ENCODE measurements around the gene LPCAT3.

The LPCAT3 gene

GRCh38 chr12:6996040-6996441 is 22.2 kb downstream of the LPCAT3 start:
- no peak for DNase-seq

- no peak for DNase-seq
Observed at GRCh38 chr12:6987956-6988553, 30.2 kb downstream of the LPCAT3 start.

- DNase-seq = no peak
Observed at GRCh38 chr12:6982532-6982931, 35.7 kb downstream of the LPCAT3 start.

- DNase-seq = no peak
Observed at GRCh38 chr12:6981152-6982052, 36.9 kb downstream of the LPCAT3 start.

GRCh38 chr12:6980740-6981139 is 37.5 kb downstream of the LPCAT3 start:
- DNase-seq = no peak

- DNase-seq = no peak
Observed at GRCh38 chr12:6980075-6980474, 38.2 kb downstream of the LPCAT3 start.

GRCh38 chr12:6979453-6979852 is 38.8 kb downstream of the LPCAT3 start:
- no peak for DNase-seq

GRCh38 chr12:6979021-6979420 is 39.3 kb downstream of the LPCAT3 start:
- no peak for DNase-seq

GRCh38 chr12:6978611-6979011 is 39.7 kb downstream of the LPCAT3 start:
- DNase-seq = no peak

GRCh38 chr12:6978188-6978587 is 40.1 kb downstream of the LPCAT3 start:
- DNase-seq = no peak

- no peak for DNase-seq
Observed at GRCh38 chr12:6977653-6978052, 40.6 kb downstream of the LPCAT3 start.

- DNase-seq = no peak
Observed at GRCh38 chr12:6975297-6976032, 42.8 kb downstream of the LPCAT3 start.

- no peak for DNase-seq
Observed at GRCh38 chr12:6974180-6974579, 44.1 kb downstream of the LPCAT3 start.

- DNase-seq = no peak
Observed at GRCh38 chr12:6970096-6970527, 48.2 kb downstream of the LPCAT3 start.

- no peak for DNase-seq
Observed at GRCh38 chr12:6968426-6968825, 49.9 kb downstream of the LPCAT3 start.

- no peak for DNase-seq
Observed at GRCh38 chr12:6967651-6968100, 50.6 kb downstream of the LPCAT3 start.

- no peak for DNase-seq
Observed at GRCh38 chr12:6966351-6966750, 51.9 kb downstream of the LPCAT3 start.

- no peak for DNase-seq
Observed at GRCh38 chr12:6965714-6966113, 52.6 kb downstream of the LPCAT3 start.

GRCh38 chr12:6965026-6965661 is 53.1 kb downstream of the LPCAT3 start:
- DNase-seq = peak; percentile 90

GRCh38 chr12:6964605-6965025 is 53.7 kb downstream of the LPCAT3 start:
- DNase-seq = no peak

- DNase-seq = no peak
Observed at GRCh38 chr12:6963791-6964413, 54.4 kb downstream of the LPCAT3 start.

- DNase-seq = no peak
Observed at GRCh38 chr12:6963016-6963731, 55.1 kb downstream of the LPCAT3 start.

Data from RPMI8226 (cell line).